CD14-positive monocyte (primary cell): ENCODE data around the gene HYAL1. TPM values are rescaled to one million over a fixed set of nuclear protein-coding genes. Genes with fewer than 3 reads are reported as not detected.

Experiments used
- DNase-seq, 3 donors: peaks; one replicate each; pipeline ENCODE4 v3.0.0-alpha.2; 2011 to 2022
- H2AFZ ChIP-seq: 2 replicates; pipeline ENCODE4 v1.6.0; 2012; ENCODE audit warnings: mild to moderate bottlenecking, low read depth, low read length, inconsistent platforms; ENCODE audit not compliant: insufficient read depth, poor library complexity, severe bottlenecking
- H3K27ac ChIP-seq, 2 donors: 1 replicate in 1 of 2; 2 replicates in 1 of 2; pipeline ENCODE4 v1.5.1; 2012 to 2013; ENCODE audit warnings: low read length in 2 of 2, control low read depth in 1 of 2, inconsistent platforms in 1 of 2, low read depth in 1 of 2, mild to moderate bottlenecking in 1 of 2
- H3K27me3 ChIP-seq, 2 donors: one replicate each; pipeline versions ENCODE4 v1.6.0 to v1.6.1; 2011 to 2013; ENCODE audit warnings: low read length in 2 of 2; ENCODE audit not compliant: control insufficient read depth in 2 of 2, insufficient read depth in 2 of 2
- H3K36me3 ChIP-seq, 2 donors: replicated peaks in 1 of 2; 1 replicate in 1 of 2; 2 replicates in 1 of 2; pipeline versions ENCODE4 v1.5.1 to v1.6.1; 2012 to 2013; ENCODE audit warnings: low read length in 2 of 2, control low read depth in 1 of 2, inconsistent platforms in 1 of 2, mild to moderate bottlenecking in 1 of 2; ENCODE audit not compliant: insufficient read depth in 2 of 2, control insufficient read depth in 1 of 2
- H3K4me1 ChIP-seq, 2 donors: 1 replicate in 1 of 2; 2 replicates in 1 of 2; pipeline versions ENCODE4 v1.5.1 to v1.6.1; 2012 to 2013; ENCODE audit warnings: low read length in 2 of 2, control low read depth in 1 of 2, inconsistent platforms in 1 of 2, mild to moderate bottlenecking in 1 of 2, moderate library complexity in 1 of 2; ENCODE audit not compliant: insufficient read depth in 2 of 2, control insufficient read depth in 1 of 2
- H3K4me2 ChIP-seq: replicated peaks from 2 replicates; pipeline ENCODE3; 2012; ENCODE audit warnings: low read length, moderate library complexity, mild to moderate bottlenecking; ENCODE audit not compliant: poor library complexity, severe bottlenecking; ENCODE audit errors: extremely low read depth
- H3K4me3 ChIP-seq, 3 experiments: fragments of 200-600 bp in 1 of 3; sonication (generic) in 1 of 3; replicated peaks in 1 of 3; 1 replicate in 2 of 3; 2 replicates in 1 of 3; pipeline ENCODE4 v1.5.1; 2011 to 2013; ENCODE audit warnings: low read length in 3 of 3, mild to moderate bottlenecking in 3 of 3, control low read depth in 2 of 3, low read depth in 2 of 3, inconsistent platforms in 1 of 3, moderate library complexity in 1 of 3
- H3K79me2 ChIP-seq: 2 replicates; pipeline ENCODE4 v1.6.0; 2012; ENCODE audit warnings: mild to moderate bottlenecking, control low read depth, inconsistent platforms, low read length, moderate library complexity; ENCODE audit not compliant: insufficient read depth
- H3K9ac ChIP-seq: 2 replicates; pipeline ENCODE4 v1.6.0; 2017; ENCODE audit warnings: low read length, mild to moderate bottlenecking; ENCODE audit not compliant: insufficient read depth, poor library complexity, severe bottlenecking
- H3K9me3 ChIP-seq, 2 donors: replicated peaks in 1 of 2; 1 replicate in 1 of 2; 2 replicates in 1 of 2; pipeline versions ENCODE4 v1.5.1 to v1.6.1; 2012 to 2013; ENCODE audit warnings: low read length in 2 of 2, control low read depth in 1 of 2; ENCODE audit not compliant: control insufficient read depth in 1 of 2, insufficient read depth in 1 of 2
- H4K20me1 ChIP-seq: 2 replicates; pipeline ENCODE4 v1.6.0; 2012; ENCODE audit warnings: mild to moderate bottlenecking, low read length, control low read depth, moderate library complexity; ENCODE audit not compliant: insufficient read depth
- H3K27ac Mint-ChIP-seq, 7 donors: one replicate each; pipeline ENCODE4 v1.8.0; 2020; ENCODE audit warnings: mild to moderate bottlenecking in 7 of 7, mixed read lengths in 7 of 7, moderate library complexity in 6 of 7, inconsistent platforms in 2 of 7
- H3K27me3 Mint-ChIP-seq, 3 donors: one replicate each; pipeline ENCODE4 v1.8.0; 2021 to 2022; ENCODE audit warnings: low read depth in 3 of 3, mild to moderate bottlenecking in 3 of 3, mixed read lengths in 3 of 3, moderate library complexity in 3 of 3, inconsistent platforms in 1 of 3
- H3K36me3 Mint-ChIP-seq, 2 donors: one replicate each; pipeline ENCODE4 v1.8.0; 2020; ENCODE audit warnings: mixed read lengths in 2 of 2, inconsistent platforms in 1 of 2, mild to moderate bottlenecking in 1 of 2
- H3K4me1 Mint-ChIP-seq: one replicate; pipeline ENCODE4 v1.8.0; 2020; ENCODE audit warnings: mild to moderate bottlenecking, mixed read lengths
- H3K4me3 Mint-ChIP-seq, 2 donors: one replicate each; pipeline ENCODE4 v1.8.0; 2020; ENCODE audit warnings: mild to moderate bottlenecking in 2 of 2, mixed read lengths in 2 of 2, moderate library complexity in 1 of 2
- H3K9me3 Mint-ChIP-seq, 7 donors: one replicate each; pipeline ENCODE4 v1.8.0; 2020 to 2022; ENCODE audit warnings: mixed read lengths in 7 of 7, mild to moderate bottlenecking in 6 of 7, moderate library complexity in 6 of 7, inconsistent platforms in 2 of 7
- CTCF ChIP-seq: fragments of 200-600 bp; IDR thresholded peaks from one replicate; pipeline ENCODE4 v1.8.0; 2022; ENCODE audit warnings: antibody characterized with exemption, mild to moderate bottlenecking
- WGBS: methylation state at CpG from one replicate; pipeline ENCODE4 v1.1.5; 2013; ENCODE audit warnings: missing lambda C conversion rate; ENCODE audit not compliant: insufficient coverage; 5-methylcytosine and 5-hydroxymethylcytosine counted together
- intact Hi-C, 2 donors: fragments of 100-400 bp; cut with micrococcal nuclease; formaldehyde crosslinking; loops; one replicate each; pipeline versions ENCODE4 v1.15.0 to v1.15.1; 2023
- polyA plus RNA-seq, 3 donors: library from polyadenylated mRNA; depleted of rRNA in 1 of 3; unstranded in 2 of 3; stranded (reverse) in 1 of 3; fragments of 300-500 nt in 2 of 3; fragments of >200 nt in 1 of 3; fragmentation: Illumina TruSeq in 2 of 3; gene quantifications; 1 replicate in 2 of 3; 2 replicates in 1 of 3; pipeline ENCODE4 v1.2.3, GENCODE V29; 2012 to 2021

HYAL1 gene
- polyA plus RNA-seq, 3 donors, result 0.57 TPM; not detected in 2

DNA sequence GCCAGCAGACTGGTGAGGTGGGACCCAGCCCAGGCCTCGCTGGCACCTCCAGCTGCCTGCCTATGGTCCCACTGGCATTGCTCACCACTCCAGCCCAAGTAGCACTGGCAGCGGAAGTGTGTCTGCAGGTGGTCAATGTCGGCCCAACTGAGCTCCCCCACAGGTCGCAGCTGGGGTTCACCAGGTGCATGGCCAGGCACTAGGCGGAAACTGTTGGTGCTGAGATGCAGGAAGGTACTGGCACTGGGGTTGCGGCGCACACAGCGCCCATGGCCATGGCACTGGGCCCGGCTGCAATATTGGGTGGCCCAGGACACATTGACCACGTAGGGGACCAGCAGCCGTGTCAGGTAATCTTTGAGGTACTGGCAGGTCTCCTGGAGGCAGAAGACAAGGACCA lies 14.8 kb upstream of the HYAL1 start:
- Histone ChIP-seq H3K9ac (no peak overlapping the region), H3K4me2 (peak overlapping the region; percentile 87), H4K20me1 (no peaks in the 10 kb centered on the region), H2AFZ (no peak overlapping the region), H3K27me3 (no peaks in the 10 kb centered on the region), H3K79me2 (peaks cover 21% of the 10 kb centered on the region), H3K4me3 (peak overlapping the region in 1 of 3 experiments; percentile 90), H3K9me3 (no peaks in the 10 kb centered on the region), H3K36me3 (peaks cover 0 to 29% of the 10 kb centered on the region in 2 donors), H3K4me1 (peaks cover 52 to 62% of the 10 kb centered on the region in 2 donors), H3K27ac (peak overlapping the region; percentile 18 to 81)
- no peaks in the 10 kb centered on the region for H3K9me3 Mint-ChIP-seq
- intact Hi-C loops, result no loop called here
- H3K27me3 Mint-ChIP-seq, result peaks cover 0 to 8% (median 2%) of the 10 kb centered on the region in 3 donors
- WGBS, result 91% methylated on average over 11 of the region's 11 CpGs
- peaks cover 60% of the 10 kb centered on the region for H3K4me1 Mint-ChIP-seq
- no peak for DNase-seq
- peak overlapping the region; percentile 66 to 85 for H3K4me3 Mint-ChIP-seq
- no peak for TF ChIP-seq CTCF
- H3K27ac Mint-ChIP-seq, result peak overlapping the region in 6 of 7 donors; percentile 15 to 92 (median 76)
- H3K36me3 Mint-ChIP-seq, result peaks cover 22 to 35% of the 10 kb centered on the region in 2 donors

DNA sequence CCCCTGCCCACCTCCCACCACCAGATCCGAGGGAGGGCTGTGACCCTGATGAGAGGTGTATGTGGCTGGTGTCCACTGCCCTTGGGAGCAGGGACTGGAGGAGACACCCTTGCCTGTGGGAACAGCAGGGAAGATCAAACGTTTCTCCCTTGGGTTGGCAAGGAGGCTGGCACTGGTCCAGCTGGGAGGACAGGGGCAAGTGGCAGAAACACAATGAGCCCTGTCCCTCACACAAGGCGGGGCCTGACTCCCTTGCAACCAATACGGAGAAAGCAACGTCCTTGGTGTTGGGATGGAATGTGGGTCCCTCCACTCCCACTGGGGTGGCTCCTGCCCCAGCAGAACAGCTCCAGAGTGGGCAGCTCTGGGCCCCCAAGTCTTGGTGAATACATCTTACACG lies 13.9 kb upstream of the HYAL1 start:
- no peak overlapping the region for H3K4me2 ChIP-seq
- no peak for TF ChIP-seq CTCF
- H3K9me3 ChIP-seq, result no peaks in the 10 kb centered on the region
- Mint-ChIP-seq H3K9me3 (no peaks in the 10 kb centered on the region), H3K4me1 (peaks cover 51% of the 10 kb centered on the region), H3K4me3 (no peak overlapping the region), H3K36me3 (peaks cover 22 to 35% of the 10 kb centered on the region in 2 donors), H3K27me3 (peaks cover 0 to 8% (median 2%) of the 10 kb centered on the region in 3 donors), H3K27ac (peak overlapping the region in 2 of 7 donors; percentile 32 to 35)
- no peak for DNase-seq
- no peaks in the 10 kb centered on the region for H3K27me3 ChIP-seq
- H2AFZ ChIP-seq, result no peak overlapping the region
- no peak overlapping the region for H3K9ac ChIP-seq
- 50% methylated on average over 1 of the region's 6 CpGs for WGBS
- intact Hi-C loops, result no loop called here
- H3K79me2 ChIP-seq, result peaks cover 21% of the 10 kb centered on the region
- peak overlapping the region in 1 of 2 donors; percentile 22 for H3K27ac ChIP-seq
- H4K20me1 ChIP-seq, result no peaks in the 10 kb centered on the region
- H3K4me3 ChIP-seq, result no peak overlapping the region
- peaks cover 44 to 53% of the 10 kb centered on the region in 2 donors for H3K4me1 ChIP-seq
- H3K36me3 ChIP-seq, result peaks cover 0 to 29% of the 10 kb centered on the region in 2 donors
